Right lobe of liver (tissue), 6 donors: ENCODE results near the gene CASP3. TPM values are rescaled to one million over a fixed set of nuclear protein-coding genes. Genes with fewer than 3 reads are reported as not detected.
"Not testable (repeated sequence)": the region's sequence is repeated elsewhere in the genome, so short reads cannot be mapped to it uniquely, and the experiment has no call there.

ENCODE experiments used
- ATAC-seq, 4 donors: fragments of 200-7000 bp; cut with Tn5 transposase; one replicate each; pipeline ENCODE4 v1.9.1; 2020; ENCODE audit warnings: mild to moderate bottlenecking in 4 of 4, moderate library complexity in 4 of 4
- DNase-seq, 3 donors: peaks; one replicate each; pipeline ENCODE4 v3.0.0-alpha.2; 2020
- H3K27ac ChIP-seq, 3 donors: fragments of 200-600 bp; one replicate each; pipeline ENCODE4 v1.8.0; 2022
- H3K27me3 ChIP-seq, 2 donors: fragments of 200-600 bp; one replicate each; pipeline ENCODE4 v1.8.0; 2022
- H3K36me3 ChIP-seq, 4 donors: fragments of 200-600 bp; sonication (generic) in 1 of 4; one replicate each; pipeline versions ENCODE4 v1.5.1 to v1.8.0; 2017 to 2022; ENCODE audit warnings: control low read depth in 1 of 4
- H3K4me1 ChIP-seq, 4 donors: fragments of 200-600 bp; sonication (generic) in 1 of 4; one replicate each; pipeline versions ENCODE4 v1.5.1 to v1.8.0; 2017 to 2022; ENCODE audit warnings: control low read depth in 1 of 4
- H3K4me3 ChIP-seq, 3 donors: fragments of 200-600 bp; one replicate each; pipeline ENCODE4 v1.8.0; 2022
- H3K9me3 ChIP-seq, 4 donors: fragments of 200-600 bp; sonication (generic) in 1 of 4; one replicate each; pipeline versions ENCODE4 v1.5.1 to v1.8.0; 2017 to 2022; ENCODE audit warnings: control low read depth in 1 of 4
- POLR2A ChIP-seq: fragments of 450-650 bp; IDR thresholded peaks from one replicate; pipeline ENCODE4 v1.6.1; 2017; ENCODE audit warnings: antibody characterized with exemption, mild to moderate bottlenecking
- WGBS: methylation state at CpG from one replicate; pipeline ENCODE4 v1.1.6; 2018; ENCODE audit warnings: low coverage, low lambda C conversion rate; ENCODE audit not compliant: insufficient coverage; ENCODE audit errors: missing lambda C conversion rate; 5-methylcytosine and 5-hydroxymethylcytosine counted together
- intact Hi-C, 2 donors: fragments of 100-400 bp; cut with DNase I; formaldehyde crosslinking; loops; one replicate each; pipeline versions ENCODE4 v1.11.2 to v1.14.1; 2022
- total RNA-seq, 6 experiments: library from RNA; depleted of rRNA in 2 of 6; stranded (reverse); fragments of >200 nt in 2 of 6; fragmentation: NEBNext Ultra II Directional in 3 of 6; extraction: Animal tissue kit (Norgen Biotek cat#: 25700) in 3 of 6; gene quantifications; one replicate each; pipeline versions ENCODE4 v1.1.0 to v1.2.4, GENCODE V29; 2016 to 2023
- TF ChIP-seq, protein P1 (sequence below), 4 donors: fragments of 200-600 bp in 3 of 4; fragments of 450-650 bp in 1 of 4; IDR thresholded peaks; one replicate each; pipeline versions ENCODE4 v1.5.1 to v1.8.0; 2016 to 2022; ENCODE audit warnings: antibody characterized with exemption in 4 of 4, mild to moderate bottlenecking in 2 of 4
- donor health status: DM: no; HTN: yes; CAD: no.
- donor health status: DM: no; HTN: no; CAD: no.
- donor health status: DM: no; HTN: no; CAD: no.
- donor health status: DM: no; HTN: yes; CAD: no.
- donor health status: DM: no; HTN: yes; CAD: no.

CASP3 gene
- total RNA-seq, 6 experiments from 2014 or later: 9.6 to 19.6 (median 13.2) TPM

DNA sequence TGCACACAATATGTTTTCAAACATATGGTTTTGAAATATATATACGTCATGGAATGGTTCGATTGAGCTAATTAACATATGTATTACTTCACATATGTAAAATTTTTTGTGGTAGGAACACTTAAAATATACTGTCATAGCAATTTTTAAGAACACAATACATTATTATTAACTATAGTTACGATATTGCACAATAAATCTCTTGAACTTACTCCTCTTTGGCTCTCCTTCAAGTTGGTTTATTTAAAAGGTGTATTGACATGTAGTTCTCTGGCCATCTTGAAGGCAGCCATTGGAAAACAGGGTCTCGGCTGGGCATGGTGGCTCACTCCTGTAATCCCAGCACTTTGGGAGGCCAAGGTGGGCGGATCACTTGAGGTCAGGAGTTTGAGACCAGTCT is 53.8 kb downstream of the CASP3 start:
- H3K36me3 ChIP-seq: no peaks in the 10 kb centered on the region
- no peaks in the 10 kb centered on the region for H3K27me3 ChIP-seq
- ATAC-seq (no peak), DNase-seq (no peak)
- TF ChIP-seq, protein P1, sequence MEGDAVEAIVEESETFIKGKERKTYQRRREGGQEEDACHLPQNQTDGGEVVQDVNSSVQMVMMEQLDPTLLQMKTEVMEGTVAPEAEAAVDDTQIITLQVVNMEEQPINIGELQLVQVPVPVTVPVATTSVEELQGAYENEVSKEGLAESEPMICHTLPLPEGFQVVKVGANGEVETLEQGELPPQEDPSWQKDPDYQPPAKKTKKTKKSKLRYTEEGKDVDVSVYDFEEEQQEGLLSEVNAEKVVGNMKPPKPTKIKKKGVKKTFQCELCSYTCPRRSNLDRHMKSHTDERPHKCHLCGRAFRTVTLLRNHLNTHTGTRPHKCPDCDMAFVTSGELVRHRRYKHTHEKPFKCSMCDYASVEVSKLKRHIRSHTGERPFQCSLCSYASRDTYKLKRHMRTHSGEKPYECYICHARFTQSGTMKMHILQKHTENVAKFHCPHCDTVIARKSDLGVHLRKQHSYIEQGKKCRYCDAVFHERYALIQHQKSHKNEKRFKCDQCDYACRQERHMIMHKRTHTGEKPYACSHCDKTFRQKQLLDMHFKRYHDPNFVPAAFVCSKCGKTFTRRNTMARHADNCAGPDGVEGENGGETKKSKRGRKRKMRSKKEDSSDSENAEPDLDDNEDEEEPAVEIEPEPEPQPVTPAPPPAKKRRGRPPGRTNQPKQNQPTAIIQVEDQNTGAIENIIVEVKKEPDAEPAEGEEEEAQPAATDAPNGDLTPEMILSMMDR (IDR thresholded peaks at IDR 0.05): no peak
- TF ChIP-seq POLR2A: no peak
- no peaks in the 10 kb centered on the region for H3K9me3 ChIP-seq
- no peak overlapping the region for H3K4me3 ChIP-seq
- no peak overlapping the region for H3K27ac ChIP-seq
- 89% methylated on average over 5 of the region's 5 CpGs for WGBS
- H3K4me1 ChIP-seq: no peaks in the 10 kb centered on the region
- intact Hi-C loops: no loop called here

DNA sequence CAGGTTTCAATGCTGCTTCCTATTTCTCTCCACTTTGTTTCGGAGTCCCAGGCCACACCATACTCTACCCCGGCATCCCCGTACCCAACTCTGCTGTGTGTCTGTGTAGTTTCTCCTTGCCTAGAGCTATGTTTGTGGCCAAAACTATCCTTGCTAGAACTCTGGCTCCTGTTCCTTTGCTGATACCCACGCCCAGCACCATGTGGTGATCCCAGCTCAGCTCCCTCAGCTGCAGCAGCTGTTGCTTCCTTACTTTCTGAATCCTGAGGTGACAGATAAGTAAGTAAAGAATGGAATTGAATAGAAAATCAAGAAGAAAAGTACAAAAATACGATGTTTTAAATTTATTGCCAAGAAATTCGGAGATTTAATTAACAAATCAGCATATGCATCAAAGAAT is 55.8 kb downstream of the CASP3 start:
- no peaks in the 10 kb centered on the region for H3K9me3 ChIP-seq
- 75% methylated on average over 5 of the region's 6 CpGs for WGBS
- H3K4me1 ChIP-seq: no peaks in the 10 kb centered on the region
- H3K27me3 ChIP-seq: no peaks in the 10 kb centered on the region
- intact Hi-C loops: no loop called here
- no peaks in the 10 kb centered on the region for H3K36me3 ChIP-seq
- H3K4me3 ChIP-seq: no peak overlapping the region
- no peak overlapping the region for H3K27ac ChIP-seq
- DNase-seq (no peak), ATAC-seq (no peak)
- TF ChIP-seq POLR2A: no peak
- TF ChIP-seq, protein P1 (IDR thresholded peaks at IDR 0.05): no peak

DNA sequence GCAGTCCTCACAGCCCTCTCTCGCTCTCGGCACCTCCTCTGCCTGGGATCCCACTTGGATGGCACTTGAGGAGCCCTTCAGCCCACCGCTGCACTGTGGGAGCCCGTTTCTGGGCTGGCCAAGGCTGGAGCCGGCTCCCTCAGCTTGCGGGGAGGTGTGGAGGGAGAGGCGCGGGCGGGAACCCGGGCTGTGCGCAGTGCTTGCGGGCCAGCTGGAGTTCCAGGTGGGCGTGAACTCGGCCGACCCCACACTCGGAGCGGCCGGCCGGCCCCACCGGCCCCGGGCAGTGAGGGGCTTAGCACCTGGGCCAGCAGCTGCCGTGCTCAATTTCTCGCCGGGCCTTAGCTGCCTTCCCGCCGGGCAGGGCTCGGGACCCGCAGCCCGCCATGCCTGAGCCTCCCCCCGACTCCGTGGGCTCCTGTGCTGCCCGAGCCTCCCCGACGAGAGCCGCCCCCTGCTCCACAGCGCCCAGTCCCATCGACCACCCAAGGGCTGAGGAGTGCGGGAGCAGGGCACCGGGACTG is 57.4 kb downstream of the CASP3 start:
- H3K27me3 ChIP-seq, intact Hi-C loops, DNase-seq, H3K4me1 ChIP-seq, H3K4me3 ChIP-seq, H3K27ac ChIP-seq, ATAC-seq, H3K9me3 ChIP-seq, H3K36me3 ChIP-seq: not testable (repeated sequence)
- WGBS: no CpG with 5 or more reads among the region's 39 CpGs

DNA sequence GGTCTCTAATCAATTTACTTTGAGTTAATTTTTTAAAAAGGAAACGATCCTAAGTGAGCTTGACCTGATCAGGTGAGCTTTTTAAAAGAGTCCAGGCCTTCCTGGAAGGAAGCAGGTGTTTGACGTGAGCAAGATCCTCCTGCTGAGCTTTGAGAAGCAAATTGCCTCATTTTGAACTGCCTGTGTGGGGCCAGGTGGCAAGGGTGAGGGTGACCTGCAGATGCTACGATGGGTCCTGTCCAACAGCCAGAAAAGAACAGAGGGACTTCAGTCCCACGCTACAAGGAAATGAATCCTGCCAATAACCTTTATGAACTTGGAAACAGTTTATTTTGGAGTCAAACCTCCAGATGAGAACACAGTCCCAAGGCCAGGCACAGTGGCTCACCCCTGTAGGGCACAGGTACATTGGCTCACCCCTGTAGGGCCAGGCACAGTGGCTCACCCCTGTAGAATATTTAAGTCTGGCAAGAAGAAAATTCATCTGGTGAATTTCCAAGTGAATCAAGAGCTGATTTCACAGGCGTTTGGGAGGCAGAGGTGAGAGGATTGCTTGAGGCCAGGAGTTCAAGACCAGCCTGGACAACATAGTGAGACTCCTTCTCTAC is 58.1 kb downstream of the CASP3 start:
- ATAC-seq: peak in 3 of 4 donors; percentile 56 to 90 (median 68)
- DNase-seq: peak in 1 of 3 donors; percentile 23
- no peak overlapping the region for H3K27ac ChIP-seq
- 39% methylated on average over 5 of the region's 5 CpGs for WGBS
- H3K9me3 ChIP-seq: no peaks in the 10 kb centered on the region
- no peaks in the 10 kb centered on the region for H3K27me3 ChIP-seq
- no peaks in the 10 kb centered on the region for H3K4me1 ChIP-seq
- H3K36me3 ChIP-seq: no peaks in the 10 kb centered on the region
- no peak for TF ChIP-seq POLR2A
- TF ChIP-seq, protein P1 (IDR thresholded peaks at IDR 0.05): no peak
- no peak overlapping the region for H3K4me3 ChIP-seq
- intact Hi-C loops: no loop called here

DNA sequence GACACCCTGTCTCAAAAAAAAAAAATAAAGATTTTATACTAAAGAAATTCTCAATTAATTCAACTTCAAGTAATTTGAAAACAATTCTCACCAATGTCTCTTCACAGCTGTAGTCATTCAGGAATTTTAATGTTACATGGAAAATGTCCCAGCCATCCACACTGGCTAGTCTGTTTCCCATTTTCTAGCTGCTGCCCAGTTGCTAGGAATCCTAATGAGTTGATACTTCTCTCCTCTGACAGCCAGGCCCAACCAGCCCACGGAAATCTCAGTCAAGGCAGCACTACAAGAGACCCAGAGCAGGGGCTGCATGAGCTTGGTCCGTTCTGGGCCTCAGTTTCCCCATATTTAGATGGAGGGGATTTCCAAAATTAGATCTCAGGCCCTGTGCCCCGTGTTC is 59.1 kb downstream of the CASP3 start:
- WGBS: 87% methylated on average over 3 of the region's 3 CpGs
- Histone ChIP-seq H3K9me3 (no peaks in the 10 kb centered on the region), H3K36me3 (no peaks in the 10 kb centered on the region), H3K4me1 (no peaks in the 10 kb centered on the region), H3K4me3 (no peak overlapping the region), H3K27ac (no peak overlapping the region), H3K27me3 (no peaks in the 10 kb centered on the region)
- intact Hi-C loops: no loop called here
- no peak for ATAC-seq
- TF ChIP-seq POLR2A: no peak
- TF ChIP-seq, protein P1 (IDR thresholded peaks at IDR 0.05): no peak
- DNase-seq: no peak
